CD8-positive, alpha-beta memory T cell (primary cell): ENCODE results near the gene ZCCHC14. TPM values are rescaled to one million over a fixed set of nuclear protein-coding genes. Genes with fewer than 3 reads are reported as not detected.
"Not testable (repeated sequence)": the region's sequence is repeated elsewhere in the genome, so short reads cannot be mapped to it uniquely, and the experiment has no call there.

Experiments
- CTCF ChIA-PET: fragments of 350-600 bp; sonication (Branson Sonifier 250); formaldehyde crosslinking; loops from one replicate; lab custom pipeline; 2021; ENCODE audit warnings: antibody characterized with exemption; lab: Charles Lee
- POLR2A ChIA-PET: fragments of 350-600 bp; sonication (Branson Sonifier 250); formaldehyde crosslinking; loops from one replicate; lab custom pipeline; 2021; ENCODE audit warnings: antibody characterized with exemption; lab: Charles Lee
- DNase-seq, 5 donors: peaks; one replicate each; pipeline versions ENCODE4 v3.0.0 to v3.0.0-alpha.2; 2020 to 2022; ENCODE audit warnings: mixed read lengths in 1 of 5
- H3K27ac ChIP-seq: one replicate; pipeline ENCODE4 v1.7.0; 2013; ENCODE audit warnings: low read depth, mild to moderate bottlenecking, low read length, moderate library complexity
- H3K27me3 ChIP-seq: 2 replicates; pipeline ENCODE4 v1.7.0; 2013; ENCODE audit warnings: low read length, mild to moderate bottlenecking; ENCODE audit not compliant: insufficient read depth, poor library complexity, severe bottlenecking
- H3K36me3 ChIP-seq: 2 replicates; pipeline ENCODE4 v1.7.0; 2013; ENCODE audit warnings: mild to moderate bottlenecking, low read length, moderate library complexity; ENCODE audit not compliant: insufficient read depth
- H3K4me1 ChIP-seq: 2 replicates; pipeline ENCODE4 v1.7.0; 2013; ENCODE audit warnings: mild to moderate bottlenecking, low read length, moderate library complexity; ENCODE audit not compliant: insufficient read depth
- H3K4me3 ChIP-seq: 2 replicates; pipeline ENCODE4 v1.7.0; 2013; ENCODE audit warnings: mild to moderate bottlenecking, low read length
- H3K9me3 ChIP-seq: 2 replicates; pipeline ENCODE4 v1.7.0; 2013; ENCODE audit warnings: mild to moderate bottlenecking, low read length
- H3K27ac Mint-ChIP-seq, 8 donors: one replicate each; pipeline ENCODE4 v1.8.0; 2020 to 2021; ENCODE audit warnings: mixed read lengths in 8 of 8, mild to moderate bottlenecking in 6 of 8, inconsistent platforms in 3 of 8, moderate library complexity in 3 of 8
- H3K27me3 Mint-ChIP-seq, 2 donors: one replicate each; pipeline ENCODE4 v1.8.0; 2020 to 2021; ENCODE audit warnings: mixed read lengths in 2 of 2, mild to moderate bottlenecking in 1 of 2, moderate library complexity in 1 of 2
- H3K36me3 Mint-ChIP-seq, 3 donors: one replicate each; pipeline ENCODE4 v1.8.0; 2020 to 2021; ENCODE audit warnings: mixed read lengths in 3 of 3, inconsistent platforms in 1 of 3, mild to moderate bottlenecking in 1 of 3
- H3K4me1 Mint-ChIP-seq, 3 donors: one replicate each; pipeline ENCODE4 v1.8.0; 2020 to 2021; ENCODE audit warnings: mixed read lengths in 3 of 3, inconsistent platforms in 1 of 3, mild to moderate bottlenecking in 1 of 3
- H3K4me3 Mint-ChIP-seq, 7 donors: one replicate each; pipeline ENCODE4 v1.8.0; 2020 to 2021; ENCODE audit warnings: mixed read lengths in 7 of 7, mild to moderate bottlenecking in 6 of 7, moderate library complexity in 4 of 7, inconsistent platforms in 2 of 7
- H3K9me3 Mint-ChIP-seq, 5 donors: one replicate each; pipeline ENCODE4 v1.8.0; 2020 to 2022; ENCODE audit warnings: mixed read lengths in 5 of 5, mild to moderate bottlenecking in 3 of 5, moderate library complexity in 2 of 5, inconsistent platforms in 1 of 5
- polyA plus RNA-seq: library from polyadenylated mRNA; unstranded; fragments of 300-500 nt; fragmentation: Illumina TruSeq; gene quantifications from one replicate; pipeline ENCODE4 v1.2.3, GENCODE V29; 2021
- total RNA-seq, 2 experiments: library from RNA; stranded (reverse); gene quantifications; one replicate each; pipeline ENCODE4 v1.2.3, GENCODE V29; 2021

Gene ZCCHC14
- total and polyA plus RNA-seq, 3 experiments from 2014 or later: 0.77 to 6.2 (median 6.1) TPM

GRCh38 chr16:87498324-87499188, 5.7 kb upstream of the ZCCHC14 start:
- Mint-ChIP-seq H3K4me3 (peak overlapping the region in 1 of 7 donors; percentile 22), H3K36me3 (no peaks in the 10 kb centered on the region), H3K4me1 (peaks cover 34 to 41% (median 35%) of the 10 kb centered on the region in 3 donors), H3K27me3 (peaks cover 0 to 1% of the 10 kb centered on the region in 2 donors), H3K9me3 (no peaks in the 10 kb centered on the region), H3K27ac (peak overlapping the region in 5 of 8 donors; percentile 22 to 78 (median 51))
- CTCF ChIA-PET: no interaction called here
- Histone ChIP-seq H3K36me3 (no peaks in the 10 kb centered on the region), H3K27me3 (no peaks in the 10 kb centered on the region), H3K27ac (no peak overlapping the region), H3K4me3 (no peak overlapping the region), H3K9me3 (no peaks in the 10 kb centered on the region), H3K4me1 (peaks cover 17% of the 10 kb centered on the region)
- DNase-seq: no peak
- POLR2A ChIA-PET: no interaction called here

GRCh38 chr16:87497767-87498290, 5.0 kb upstream of the ZCCHC14 start:
- H3K4me3 Mint-ChIP-seq: peak overlapping the region in 1 of 7 donors; percentile 22
- H3K36me3 ChIP-seq, H3K4me3 ChIP-seq, H3K9me3 Mint-ChIP-seq, H3K9me3 ChIP-seq, H3K27ac ChIP-seq, POLR2A ChIA-PET, DNase-seq, CTCF ChIA-PET, H3K27me3 Mint-ChIP-seq, H3K36me3 Mint-ChIP-seq, H3K27me3 ChIP-seq: not testable (repeated sequence)
- peaks cover 21% of the 10 kb centered on the region for H3K4me1 ChIP-seq
- H3K27ac Mint-ChIP-seq: peak overlapping the region in 2 of 8 donors; percentile 51 to 69
- peaks cover 39 to 45% (median 40%) of the 10 kb centered on the region in 3 donors for H3K4me1 Mint-ChIP-seq

- CTCF ChIA-PET, H3K36me3 Mint-ChIP-seq, H3K27me3 Mint-ChIP-seq, H3K9me3 Mint-ChIP-seq, H3K27me3 ChIP-seq, H3K9me3 ChIP-seq, H3K36me3 ChIP-seq, DNase-seq, H3K4me3 ChIP-seq, POLR2A ChIA-PET, H3K27ac ChIP-seq: not testable (repeated sequence)
- peaks cover 21% of the 10 kb centered on the region for H3K4me1 ChIP-seq
- Mint-ChIP-seq H3K4me3 (peak overlapping the region in 6 of 7 donors; percentile 23 to 85 (median 60)), H3K27ac (peak overlapping the region in 7 of 8 donors; percentile 51 to 92 (median 81)), H3K4me1 (peaks cover 39 to 45% (median 40%) of the 10 kb centered on the region in 3 donors)
Observed at GRCh38 chr16:87497023-87497766, 4.4 kb upstream of the ZCCHC14 start.

- Mint-ChIP-seq H3K9me3 (no peaks in the 10 kb centered on the region), H3K4me1 (peaks cover 40 to 45% (median 43%) of the 10 kb centered on the region in 3 donors), H3K27me3 (peaks cover 0 to 1% of the 10 kb centered on the region in 2 donors), H3K27ac (peak overlapping the region; percentile 27 to 92 (median 74)), H3K36me3 (peaks cover 0 to 2% (median 0%) of the 10 kb centered on the region in 3 donors), H3K4me3 (peak overlapping the region; percentile 29 to 85 (median 58))
- Histone ChIP-seq H3K4me1 (peaks cover 26% of the 10 kb centered on the region), H3K27me3 (no peaks in the 10 kb centered on the region), H3K36me3 (no peaks in the 10 kb centered on the region), H3K27ac (no peak overlapping the region), H3K4me3 (no peak overlapping the region), H3K9me3 (no peaks in the 10 kb centered on the region)
- ChIA-PET CTCF (no interaction called here), POLR2A (no interaction called here)
- peak in 2 of 5 donors; percentile 49 to 67 for DNase-seq
Observed at GRCh38 chr16:87496447-87496801, 3.6 kb upstream of the ZCCHC14 start.

- H3K27me3 ChIP-seq: no peaks in the 10 kb centered on the region
- no peaks in the 10 kb centered on the region for H3K36me3 ChIP-seq
- Mint-ChIP-seq H3K4me1 (peaks cover 40 to 49% (median 48%) of the 10 kb centered on the region in 3 donors), H3K27ac (peak overlapping the region; percentile 27 to 92 (median 80)), H3K9me3 (no peaks in the 10 kb centered on the region), H3K4me3 (peak overlapping the region; percentile 41 to 85 (median 82)), H3K36me3 (peaks cover 0 to 2% (median 0%) of the 10 kb centered on the region in 3 donors), H3K27me3 (no peaks in the 10 kb centered on the region)
- no peak overlapping the region for H3K4me3 ChIP-seq
- peaks cover 30% of the 10 kb centered on the region for H3K4me1 ChIP-seq
- no peaks in the 10 kb centered on the region for H3K9me3 ChIP-seq
- no peak overlapping the region for H3K27ac ChIP-seq
- ChIA-PET POLR2A (interaction anchor here (0.6 kb wide), 1 partner anchor 279 kb away, joined by 4 read pairs; no protein-coding TSS in a partner anchor), CTCF (no interaction called here)
- no peak for DNase-seq
Observed at GRCh38 chr16:87495578-87496446, 3.0 kb upstream of the ZCCHC14 start.

- Mint-ChIP-seq H3K27ac (peak overlapping the region in 3 of 8 donors; percentile 47 to 81 (median 81)), H3K4me1 (peaks cover 61 to 70% (median 68%) of the 10 kb centered on the region in 3 donors), H3K9me3 (no peaks in the 10 kb centered on the region), H3K27me3 (no peaks in the 10 kb centered on the region), H3K36me3 (peaks cover 0 to 2% (median 0%) of the 10 kb centered on the region in 3 donors), H3K4me3 (peak overlapping the region; percentile 82 to 97 (median 90))
- no peaks in the 10 kb centered on the region for H3K27me3 ChIP-seq
- H3K9me3 ChIP-seq: no peaks in the 10 kb centered on the region
- ChIA-PET CTCF (no interaction called here), POLR2A (no interaction called here)
- no peak for DNase-seq
- no peak overlapping the region for H3K27ac ChIP-seq
- peaks cover 47% of the 10 kb centered on the region for H3K4me1 ChIP-seq
- H3K36me3 ChIP-seq: no peaks in the 10 kb centered on the region
- H3K4me3 ChIP-seq: peak overlapping the region; percentile 70
Observed at GRCh38 chr16:87493608-87494280, 920 bp upstream of the ZCCHC14 start.

- DNase-seq: no peak
- H3K27ac ChIP-seq: no peak overlapping the region
- H3K36me3 Mint-ChIP-seq: peaks cover 0 to 2% (median 0%) of the 10 kb centered on the region in 3 donors
- no peaks in the 10 kb centered on the region for H3K9me3 Mint-ChIP-seq
- no peak overlapping the region for H3K4me3 Mint-ChIP-seq
- peaks cover 62% of the 10 kb centered on the region for H3K4me1 ChIP-seq
- H3K36me3 ChIP-seq: no peaks in the 10 kb centered on the region
- no peaks in the 10 kb centered on the region for H3K9me3 ChIP-seq
- ChIA-PET CTCF (no interaction called here), POLR2A (no interaction called here)
- H3K4me1 Mint-ChIP-seq: peaks cover 60 to 77% (median 65%) of the 10 kb centered on the region in 3 donors
- no peaks in the 10 kb centered on the region for H3K27me3 ChIP-seq
- H3K27me3 Mint-ChIP-seq: no peaks in the 10 kb centered on the region
- H3K27ac Mint-ChIP-seq: no peak overlapping the region
- no peak overlapping the region for H3K4me3 ChIP-seq
Observed at GRCh38 chr16:87492291-87492630, 563 bp downstream of the ZCCHC14 start.
